ENCODE data around the gene FANCD2.

DNA sequence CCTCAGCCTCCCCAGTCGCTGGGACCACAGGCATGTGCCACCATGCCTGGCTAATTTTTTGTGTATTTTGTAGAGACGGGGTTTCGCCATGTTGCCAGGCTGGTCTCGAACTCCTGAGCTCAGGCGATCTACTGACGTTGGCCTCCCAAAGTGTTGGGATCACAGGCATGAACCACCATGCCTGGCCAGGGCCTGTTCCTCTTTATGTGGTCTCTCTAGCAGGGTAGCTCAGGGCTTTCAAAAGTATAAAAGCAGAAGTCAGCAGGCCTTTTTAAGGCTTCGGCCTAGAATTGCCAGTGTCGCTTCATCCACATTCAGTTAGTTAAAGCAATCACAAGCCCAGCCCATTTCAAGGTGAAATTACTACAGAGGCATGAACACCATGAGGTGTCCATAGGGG is 123.0 kb downstream of the FANCD2 start:
- TF ChIP-seq, protein P1, sequence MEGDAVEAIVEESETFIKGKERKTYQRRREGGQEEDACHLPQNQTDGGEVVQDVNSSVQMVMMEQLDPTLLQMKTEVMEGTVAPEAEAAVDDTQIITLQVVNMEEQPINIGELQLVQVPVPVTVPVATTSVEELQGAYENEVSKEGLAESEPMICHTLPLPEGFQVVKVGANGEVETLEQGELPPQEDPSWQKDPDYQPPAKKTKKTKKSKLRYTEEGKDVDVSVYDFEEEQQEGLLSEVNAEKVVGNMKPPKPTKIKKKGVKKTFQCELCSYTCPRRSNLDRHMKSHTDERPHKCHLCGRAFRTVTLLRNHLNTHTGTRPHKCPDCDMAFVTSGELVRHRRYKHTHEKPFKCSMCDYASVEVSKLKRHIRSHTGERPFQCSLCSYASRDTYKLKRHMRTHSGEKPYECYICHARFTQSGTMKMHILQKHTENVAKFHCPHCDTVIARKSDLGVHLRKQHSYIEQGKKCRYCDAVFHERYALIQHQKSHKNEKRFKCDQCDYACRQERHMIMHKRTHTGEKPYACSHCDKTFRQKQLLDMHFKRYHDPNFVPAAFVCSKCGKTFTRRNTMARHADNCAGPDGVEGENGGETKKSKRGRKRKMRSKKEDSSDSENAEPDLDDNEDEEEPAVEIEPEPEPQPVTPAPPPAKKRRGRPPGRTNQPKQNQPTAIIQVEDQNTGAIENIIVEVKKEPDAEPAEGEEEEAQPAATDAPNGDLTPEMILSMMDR (IDR thresholded peaks at IDR 0.05), result no peak
- TF ChIP-seq TAF1 (IDR thresholded peaks at IDR 0.05; ENCODE audit: borderline replicate concordance, low read depth, low read length), result no peak
- TF ChIP-seq RAD21 (IDR thresholded peaks at IDR 0.05; ENCODE audit: low read length), result no peak
- no peak for TF ChIP-seq CHD2 (IDR thresholded peaks at IDR 0.05; ENCODE audit: low read length, partially characterized antibody)
